Activated CD4-positive, alpha-beta T cell treated with anti-CD3 and anti-CD28 coated beads, Interleukin-2, amount 50 U/mL, for 16 hours (primary cell): Measurements from ENCODE around the gene RAD51B.
"Not testable (repeated sequence)": the region's sequence is repeated elsewhere in the genome, so short reads cannot be mapped to it uniquely, and the experiment has no call there.

ENCODE experiments used
- DNase-seq: peaks from one replicate; pipeline ENCODE4 v3.0.0-alpha.2; 2020

Gene RAD51B

DNA sequence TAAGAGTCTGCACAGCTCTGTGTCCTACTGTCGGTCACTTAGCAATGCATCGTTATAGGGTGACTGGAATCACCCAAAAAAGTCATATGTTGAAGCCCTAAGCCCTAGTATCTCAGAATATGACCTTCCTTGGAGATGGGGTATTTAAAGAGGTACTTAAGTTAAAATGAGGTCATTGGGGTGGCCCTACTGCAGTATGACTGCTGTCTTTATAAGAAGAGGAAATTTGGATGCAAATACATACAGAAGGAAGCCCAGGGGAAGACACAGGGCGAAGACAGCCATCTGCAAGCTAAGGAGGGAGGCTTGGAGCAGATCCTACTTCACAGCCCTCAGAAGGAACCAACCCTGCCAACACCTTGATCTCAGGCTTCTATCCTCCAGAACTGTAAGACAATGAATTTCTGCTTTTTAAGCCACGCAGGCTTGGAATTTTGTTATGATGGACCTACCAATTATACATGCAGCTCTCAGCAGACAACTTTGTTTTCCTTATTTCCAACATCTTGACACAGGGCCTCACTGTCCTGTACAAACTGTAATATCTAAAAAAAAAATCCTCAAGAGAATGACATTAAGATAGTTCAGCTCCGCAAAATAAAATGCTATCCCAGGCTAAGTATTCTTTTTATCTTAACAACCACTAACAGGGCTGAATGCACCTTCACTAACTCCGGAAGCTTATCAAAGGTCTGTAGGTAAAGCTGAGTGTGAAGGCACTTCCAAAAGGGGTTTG, 932.9 kb downstream of the RAD51B start:
- DNase-seq, result no peak

DNA sequence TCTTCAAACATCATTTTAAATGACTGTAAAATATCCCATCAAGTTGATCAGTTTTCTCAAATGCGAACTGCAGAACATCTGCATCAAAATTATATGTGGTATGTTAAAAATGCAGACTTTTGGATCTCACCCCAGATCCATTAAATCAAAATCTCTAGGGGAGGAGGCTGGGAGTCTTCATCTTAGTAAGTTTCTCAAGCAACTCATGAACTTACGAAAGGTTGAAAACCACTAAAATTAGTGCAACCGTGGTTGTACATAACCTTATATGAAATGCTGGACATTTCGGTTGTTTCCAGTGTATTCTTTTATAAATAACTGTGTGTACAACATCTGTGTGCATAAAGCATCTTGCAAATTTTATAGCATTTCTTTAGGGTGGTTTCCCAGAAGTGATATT, 934.1 kb downstream of the RAD51B start:
- DNase-seq, result no peak

DNA sequence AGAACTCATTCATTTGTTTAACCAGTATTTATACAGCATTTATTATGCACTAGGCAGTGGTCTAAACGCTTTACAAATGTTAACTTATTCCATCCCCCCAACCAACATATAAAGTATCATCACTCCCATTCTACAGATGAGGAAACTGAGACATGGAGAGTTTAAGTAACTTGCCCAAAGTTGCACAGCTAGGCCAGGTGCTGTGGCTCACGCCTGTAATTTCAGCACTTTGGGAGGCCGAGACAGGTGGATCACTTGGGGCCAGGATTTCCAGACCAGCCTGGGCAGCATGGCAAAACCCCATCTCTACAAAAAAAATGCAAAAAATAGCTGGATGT, 935.4 kb downstream of the RAD51B start:
- no peak for DNase-seq

DNA sequence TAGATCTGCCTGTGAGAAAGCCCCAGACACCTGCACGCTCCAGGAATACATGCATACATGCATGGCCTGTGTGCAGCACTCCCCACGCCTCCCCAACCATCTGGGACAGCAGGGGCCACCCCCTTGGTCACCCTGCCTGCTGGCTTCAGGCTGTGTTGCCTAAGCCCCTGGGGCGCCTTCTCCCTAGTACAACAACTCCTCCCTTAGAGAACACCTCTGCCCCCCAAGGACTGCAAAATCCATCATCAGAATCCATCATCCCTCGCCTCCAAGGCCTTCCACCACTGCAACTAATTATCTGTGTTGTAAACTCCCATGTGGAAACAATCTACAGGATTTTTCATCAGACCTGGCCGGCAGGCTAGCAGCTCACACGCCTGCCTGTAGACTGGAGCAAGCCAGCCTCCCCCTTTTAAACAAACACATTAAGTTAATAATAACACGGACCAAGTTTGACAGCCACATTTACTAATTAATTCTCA, 936.5 kb downstream of the RAD51B start:
- no peak for DNase-seq

GRCh38 chr14:68756734-68757133, 937.2 kb downstream of the RAD51B start:
- DNase-seq, result no peak

DNA sequence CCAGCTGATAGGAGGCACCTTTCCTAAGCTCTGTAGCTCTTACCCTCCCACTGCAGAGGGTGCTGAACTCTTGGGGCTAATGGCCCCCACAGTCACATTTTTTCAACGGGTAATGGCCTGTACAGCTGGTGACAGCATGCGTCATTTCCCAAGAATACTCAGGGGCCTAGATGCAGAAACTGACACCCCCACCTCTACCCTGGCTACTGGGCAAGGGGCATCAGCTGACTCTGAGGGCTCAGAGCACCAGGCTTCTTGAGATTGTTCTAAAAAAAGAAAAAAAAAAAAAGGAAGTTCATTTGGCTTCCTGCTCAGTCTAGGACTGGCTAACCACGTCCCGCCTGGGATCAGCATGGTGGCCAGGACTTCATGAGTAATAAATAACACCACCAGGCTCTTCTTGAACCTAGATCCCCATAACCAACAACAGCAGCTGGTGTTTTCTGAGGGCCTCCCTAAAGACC, 938.1 kb downstream of the RAD51B start:
- DNase-seq, result no peak

DNA sequence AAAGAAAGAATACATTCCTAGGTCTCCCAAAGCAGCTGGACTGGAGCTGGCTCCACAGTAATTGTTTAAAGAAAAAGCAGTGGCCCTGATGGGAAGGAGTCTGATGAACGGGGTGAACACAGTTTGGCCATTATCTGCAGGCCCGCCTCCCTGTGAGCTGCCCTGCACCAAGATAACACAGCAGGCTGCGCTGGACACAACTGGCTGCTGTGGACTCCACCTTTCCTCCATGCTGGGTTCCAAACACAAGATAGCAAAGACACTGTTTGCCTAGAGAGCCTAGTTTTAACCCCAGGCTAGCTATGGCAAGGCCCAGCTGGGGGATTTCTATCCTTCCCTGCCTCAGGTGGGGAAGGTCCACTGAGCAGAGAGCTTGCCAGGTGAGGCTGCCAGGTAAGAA, 938.7 kb downstream of the RAD51B start:
- no peak for DNase-seq

- DNase-seq, result no peak
Observed at GRCh38 chr14:68759017-68759560, 939.5 kb downstream of the RAD51B start.

DNA sequence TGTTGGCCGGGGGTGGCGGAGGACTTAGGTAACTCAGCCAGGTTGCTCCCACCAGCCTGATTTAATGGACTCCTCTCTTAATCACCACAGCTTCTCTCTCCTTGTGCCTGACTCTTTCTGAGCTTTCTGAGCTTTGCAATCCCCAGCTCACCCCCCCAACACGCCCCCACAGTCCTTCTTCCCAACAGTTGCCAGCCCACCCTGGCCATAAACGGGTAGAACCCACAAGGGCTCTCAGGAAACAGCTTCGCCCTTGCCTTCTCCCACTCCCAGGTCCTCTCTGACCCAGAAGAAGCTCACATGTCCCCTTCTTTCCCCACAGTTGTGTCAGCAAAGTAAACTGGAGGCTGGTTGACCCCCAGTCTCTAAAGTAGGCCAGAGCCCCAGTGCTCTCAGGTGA, 940.4 kb downstream of the RAD51B start:
- DNase-seq, result no peak

DNA sequence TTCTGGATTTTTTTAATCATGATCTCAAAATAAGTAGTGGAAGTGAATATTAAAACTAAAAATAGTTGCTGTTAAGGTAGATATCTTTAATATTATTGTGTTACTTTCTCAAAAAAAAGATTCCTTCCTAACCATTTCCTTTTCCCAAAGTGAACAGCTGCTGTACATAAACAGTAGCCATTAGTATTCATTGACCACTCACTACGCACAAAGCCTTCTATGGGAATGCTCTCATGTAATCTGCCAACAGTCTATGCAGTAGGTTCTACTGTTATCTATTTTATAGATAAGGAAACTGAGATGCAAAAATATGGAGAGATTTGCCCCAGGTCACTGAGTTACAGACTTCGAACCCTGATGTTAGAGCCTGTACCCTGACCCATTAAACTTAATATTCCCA, 941.2 kb downstream of the RAD51B start:
- DNase-seq, result no peak

DNA sequence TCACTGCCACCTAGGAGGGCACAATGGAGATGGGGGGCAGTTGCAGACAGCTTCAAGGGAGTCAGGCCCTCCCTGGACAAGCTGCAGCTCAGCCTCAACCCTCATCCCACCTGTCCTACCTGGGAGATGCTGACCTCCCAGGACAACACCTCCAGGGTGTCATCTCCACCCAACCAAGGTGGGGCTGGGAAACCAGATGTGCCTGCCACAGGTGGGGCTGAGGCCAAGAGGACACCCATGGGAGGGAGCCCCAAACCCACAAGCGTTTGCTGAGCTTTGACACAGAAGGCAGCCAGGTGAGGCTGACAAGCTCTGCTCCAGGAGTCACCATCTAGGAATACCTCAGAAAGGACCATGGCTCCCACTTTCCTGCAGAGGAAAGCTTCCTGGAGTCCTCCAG, 941.8 kb downstream of the RAD51B start:
- DNase-seq, result no peak

GRCh38 chr14:68762953-68763764, 943.6 kb downstream of the RAD51B start:
- no peak for DNase-seq

- not testable (repeated sequence) for DNase-seq
Observed at GRCh38 chr14:68763843-68764242, 944.3 kb downstream of the RAD51B start.

GRCh38 chr14:68766299-68767247, 947.0 kb downstream of the RAD51B start:
- DNase-seq, result no peak

DNA sequence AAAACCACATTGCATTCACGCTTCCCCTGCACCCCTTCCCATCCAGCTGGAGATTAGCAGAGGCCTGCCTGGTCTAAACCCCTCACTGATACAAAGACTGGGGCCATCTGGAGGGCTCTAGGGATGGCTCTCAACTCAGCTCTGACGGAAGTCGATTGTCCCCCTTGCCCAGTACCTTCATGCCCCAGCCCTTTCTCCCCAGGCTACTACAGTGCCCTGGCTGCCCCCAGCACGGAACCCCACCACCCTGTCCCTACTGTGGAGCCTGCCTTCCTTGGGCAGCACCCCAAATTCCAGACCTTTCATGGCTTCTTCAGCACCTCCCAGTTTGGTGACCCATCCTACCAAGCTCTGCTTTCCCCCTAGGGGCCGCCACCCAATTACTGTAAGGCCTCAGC, 947.7 kb downstream of the RAD51B start:
- no peak for DNase-seq

DNA sequence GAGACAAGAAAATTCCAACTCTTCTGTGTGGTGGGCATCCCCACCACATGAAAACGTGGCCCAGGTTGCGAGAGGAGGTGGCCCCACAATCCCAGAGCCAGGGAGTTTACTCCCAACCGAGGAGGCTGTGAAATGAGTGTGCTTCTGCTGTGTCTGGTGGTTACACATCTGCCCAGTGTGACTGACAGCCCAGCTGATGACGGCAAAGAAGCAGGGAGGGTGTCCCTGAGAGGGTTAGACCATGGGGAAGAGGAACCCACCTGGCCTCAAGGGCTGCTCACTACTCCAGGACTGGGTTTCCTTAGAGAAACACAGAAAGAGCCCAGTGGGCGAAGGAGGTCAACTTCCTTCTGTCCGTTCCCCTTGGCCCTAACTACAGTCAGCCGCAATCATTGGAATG, 948.7 kb downstream of the RAD51B start:
- DNase-seq, result no peak

DNA sequence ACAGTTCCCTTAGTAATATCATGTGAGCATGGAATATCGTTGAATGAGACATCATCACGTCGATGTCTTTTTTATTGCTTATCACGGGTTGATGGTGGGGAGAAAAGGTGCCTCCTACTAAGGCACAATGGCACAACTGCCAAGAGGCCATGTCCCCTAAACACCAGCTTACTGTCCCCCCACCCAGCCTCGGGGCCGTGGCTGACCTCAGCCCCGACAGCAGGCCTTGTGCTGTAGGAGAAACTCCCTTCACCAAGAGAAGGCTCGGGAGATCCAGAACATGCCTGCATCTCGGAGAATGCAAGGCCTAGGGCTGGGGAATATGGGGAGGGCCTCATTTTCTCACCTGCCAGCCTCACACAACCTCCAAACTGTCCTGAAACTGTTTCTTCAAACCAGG, 950.5 kb downstream of the RAD51B start:
- DNase-seq, result no peak

DNA sequence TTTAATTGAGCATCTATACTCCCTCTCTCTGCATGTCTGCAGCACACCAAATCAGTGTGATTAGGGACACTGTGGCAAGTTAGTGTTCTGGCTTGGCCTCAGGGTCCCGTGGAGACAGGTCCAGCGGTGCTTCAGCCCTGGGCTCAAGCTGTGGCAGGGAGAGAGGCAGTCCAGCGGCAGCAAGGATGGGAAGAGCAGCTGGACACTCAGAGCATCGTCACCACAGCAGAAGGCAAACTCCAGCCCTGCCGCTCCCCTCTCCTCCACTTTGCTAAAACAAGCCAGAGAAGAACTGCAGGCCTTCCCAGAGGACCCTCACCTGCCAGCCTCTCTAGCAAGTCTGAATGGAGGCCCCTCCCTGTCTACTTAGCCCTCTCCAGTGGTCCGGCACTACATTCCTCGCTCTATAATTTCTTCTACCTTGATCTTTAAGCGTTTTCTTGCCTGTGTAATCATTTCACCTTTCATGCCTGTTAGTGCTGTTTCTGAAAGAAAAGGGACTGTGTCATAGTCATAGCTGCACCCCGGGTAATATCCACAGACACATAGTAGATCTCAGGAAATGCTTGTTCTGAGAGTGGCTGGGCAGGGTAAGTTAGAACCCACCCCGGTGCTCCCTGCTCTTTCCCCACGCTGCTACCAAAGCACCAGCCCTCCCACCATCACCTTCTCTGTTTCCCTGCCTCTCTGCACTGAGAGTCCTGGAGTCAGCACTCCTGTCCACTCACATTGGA, 951.1 kb downstream of the RAD51B start:
- no peak for DNase-seq

- DNase-seq, result no peak
Observed at GRCh38 chr14:68771631-68772030, 952.1 kb downstream of the RAD51B start.

DNA sequence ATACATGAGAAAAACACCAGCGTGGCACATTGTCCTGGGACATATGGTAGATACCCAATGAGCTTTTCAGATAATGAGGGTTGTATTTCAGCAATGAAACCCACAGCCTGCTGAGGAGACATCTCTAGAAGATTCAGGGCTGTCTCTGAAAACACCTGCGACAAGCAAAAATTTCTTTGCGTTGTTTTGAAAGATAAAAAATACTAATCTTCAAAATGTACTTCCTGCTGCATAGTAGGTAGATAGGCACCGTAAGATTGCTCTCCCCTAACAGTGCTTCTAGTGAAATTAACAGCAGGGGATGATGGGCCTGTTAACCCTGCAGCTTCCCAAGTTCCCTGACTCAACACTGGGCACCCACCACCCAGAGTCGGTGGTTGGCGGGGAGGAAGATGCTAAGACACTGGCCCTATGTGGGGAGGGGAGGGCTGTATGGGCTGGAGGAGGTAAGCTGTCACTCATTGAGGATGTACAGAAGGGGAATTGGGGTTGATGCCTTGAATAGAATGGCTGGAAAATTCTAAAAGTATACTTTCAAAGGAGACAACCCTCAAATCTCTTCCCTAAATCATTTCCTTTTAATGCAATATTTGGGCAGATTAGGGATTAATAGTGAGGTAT, 953.3 kb downstream of the RAD51B start:
- DNase-seq, result no peak

DNA sequence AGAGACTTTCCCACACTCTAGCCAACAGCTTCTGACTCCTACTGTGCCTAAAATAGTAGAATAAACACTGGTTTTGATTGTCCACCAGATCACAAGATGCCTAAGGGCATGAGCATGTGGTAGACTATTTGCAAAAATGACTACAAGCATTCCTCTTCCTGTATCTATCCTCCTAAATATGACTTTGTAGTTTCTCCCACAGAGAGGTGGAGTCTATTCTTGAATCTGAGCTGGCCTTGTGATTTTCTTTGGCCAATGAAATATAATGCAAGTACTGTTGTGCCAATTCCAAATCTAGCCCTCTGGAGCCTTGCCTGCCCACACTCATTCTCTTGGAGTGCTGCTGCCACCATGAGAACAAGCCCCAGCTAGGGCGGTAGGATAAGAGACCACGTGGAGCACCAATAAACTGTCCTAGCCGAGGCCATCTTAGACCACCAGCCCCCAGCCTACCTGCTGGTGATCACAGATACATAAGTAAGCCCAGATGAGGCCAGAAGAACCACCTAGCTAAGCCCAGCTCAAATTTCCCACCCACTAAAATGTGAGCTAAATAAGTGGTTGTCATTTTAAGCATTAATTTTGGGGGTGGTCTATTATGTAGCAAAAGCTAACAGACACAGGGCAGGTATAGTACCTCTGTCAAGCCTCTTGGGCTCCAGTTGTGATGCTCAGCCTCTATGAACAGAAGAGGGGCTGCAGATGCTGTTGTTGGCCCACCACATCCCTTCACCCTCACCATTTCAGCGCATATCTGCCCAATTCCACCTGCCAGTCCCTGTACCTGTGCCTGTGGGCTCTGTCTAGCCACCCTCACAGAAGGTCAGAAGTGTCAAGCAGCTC, 955.4 kb downstream of the RAD51B start:
- DNase-seq, result no peak
